ENCODE results near the gene MAEA.

The MAEA gene

GRCh38 chr4:1382776-1383727, 93.4 kb downstream of the MAEA start:
- no peak for DNase-seq

- no peak for DNase-seq
Measured at GRCh38 chr4:1383728-1384591, 94.3 kb downstream of the MAEA start.

DNA sequence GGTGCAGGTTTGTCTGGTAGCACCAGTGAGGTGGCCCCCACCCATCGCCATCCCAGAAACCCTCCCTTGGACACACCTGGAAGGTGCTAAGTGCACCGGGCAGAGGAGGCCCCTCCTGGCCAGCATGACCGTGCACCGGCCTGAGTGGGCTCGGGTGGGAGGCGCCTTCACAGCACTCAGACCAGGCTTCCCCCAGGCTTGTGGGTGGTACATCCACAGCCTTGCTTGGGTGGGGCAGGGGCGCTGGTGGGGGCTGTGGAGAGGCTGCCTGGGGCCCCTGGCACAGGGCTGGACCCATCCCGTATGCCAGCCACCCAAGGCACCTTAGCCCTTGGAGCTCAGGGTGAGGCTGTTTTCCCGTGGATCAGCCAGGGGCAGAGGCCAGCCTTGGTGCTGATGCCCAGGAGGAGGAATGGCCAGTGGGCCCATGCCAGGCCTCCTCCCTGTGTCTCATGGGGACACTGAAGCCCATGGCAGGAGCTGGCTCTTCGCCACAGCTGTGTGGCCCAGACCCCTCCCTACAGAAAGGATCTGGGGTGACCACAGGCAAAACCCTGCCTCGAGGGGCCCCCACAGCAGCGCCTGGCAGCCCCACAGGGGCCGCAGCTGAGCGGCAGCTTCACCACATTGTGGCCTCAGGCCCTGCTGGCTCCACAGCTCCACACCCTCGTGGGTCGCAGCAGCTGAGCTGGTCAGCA, 95.1 kb downstream of the MAEA start:
- no peak for DNase-seq

DNA sequence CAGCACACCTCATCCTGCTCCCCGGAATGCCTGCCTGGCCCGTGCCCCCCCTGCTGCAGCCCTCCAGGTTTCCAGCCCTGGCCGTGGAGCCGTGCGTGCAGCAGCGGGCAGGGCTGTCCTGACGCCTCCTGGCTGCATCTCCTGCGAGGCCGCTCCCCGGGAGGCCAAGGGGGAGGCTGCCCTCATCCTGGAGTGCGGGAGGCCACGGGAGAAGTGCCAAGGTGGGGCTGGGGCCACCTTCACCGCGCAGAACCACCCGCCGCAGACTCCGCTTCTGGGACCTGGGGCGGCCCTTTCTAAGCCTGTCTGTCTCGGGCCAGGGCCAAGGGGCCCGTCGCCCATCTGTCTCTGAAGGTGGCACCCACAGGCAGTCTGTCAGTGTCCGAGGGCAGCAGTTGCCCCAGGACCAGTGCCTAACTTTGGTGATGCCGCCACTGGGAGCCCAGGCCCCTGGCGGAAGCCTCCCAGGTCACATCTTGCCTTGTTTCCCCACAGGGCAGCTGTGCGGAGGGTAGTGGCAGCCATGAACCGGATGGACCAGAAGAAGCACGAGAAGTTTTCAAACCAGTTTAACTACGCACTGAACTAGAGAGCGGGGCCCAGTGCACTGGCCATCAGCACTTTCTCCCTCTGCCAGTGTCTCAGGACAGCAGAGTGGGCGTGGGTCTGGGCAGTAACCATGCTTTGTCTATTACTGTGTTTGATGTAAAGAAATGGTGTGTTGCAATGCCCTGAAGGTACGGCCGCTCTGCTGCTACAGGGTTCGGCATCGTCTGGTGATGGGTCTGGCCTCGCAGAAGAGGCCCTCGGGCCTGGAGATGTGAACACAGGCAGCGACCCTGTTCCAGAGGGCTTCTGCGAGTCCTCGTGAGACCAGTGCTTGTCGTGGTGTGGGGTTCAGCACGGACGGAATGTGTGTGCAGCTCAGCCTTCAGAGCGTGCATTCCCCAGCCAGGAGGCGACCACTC, 96.0 kb downstream of the MAEA start:
- no peak for DNase-seq
